22Rv1 (cell line): ENCODE data around the gene TMEM82.

Source experiments
- CTCF ChIP-seq: fragments of 450-650 bp; IDR thresholded peaks from 2 replicates; pipeline ENCODE4 v1.5.1; 2017; ENCODE audit warnings: mild to moderate bottlenecking
- ZFX ChIP-seq: fragments of 450-650 bp; IDR thresholded peaks from 2 replicates; pipeline ENCODE4 v1.6.1; 2017; ENCODE audit warnings: antibody characterized with exemption, borderline replicate concordance

- TF ChIP-seq CTCF, result no peak
- no peak for TF ChIP-seq ZFX
Observed at GRCh38 chr1:15734296-15734695, 8.0 kb upstream of the TMEM82 start.
